ENCODE data around the gene CRACDL.
A peak's percentile ranks its signal among the peaks of the same experiment; 100 is the strongest.

Gene CRACDL

GRCh38 chr2:98926601-98927000 lies 9.4 kb downstream of the CRACDL start:
- DNase-seq (ENCODE audit: low read depth) = no peak

- no peak for DNase-seq (ENCODE audit: low read depth)
These were observed 11.1 kb downstream of the CRACDL start for GRCh38 chr2:98924910-98925309.

GRCh38 chr2:98924038-98924830 lies 11.8 kb downstream of the CRACDL start:
- DNase-seq (ENCODE audit: low read depth) = no peak

- DNase-seq (ENCODE audit: low read depth) = no peak
These were observed 12.6 kb downstream of the CRACDL start for GRCh38 chr2:98923244-98923940.

GRCh38 chr2:98921062-98921461 lies 15.0 kb downstream of the CRACDL start:
- no peak for DNase-seq (ENCODE audit: low read depth)

- DNase-seq (ENCODE audit: low read depth) = peak; percentile 93
These were observed 19.0 kb downstream of the CRACDL start for GRCh38 chr2:98917031-98917471.

GRCh38 chr2:98915751-98916358 lies 20.2 kb downstream of the CRACDL start:
- DNase-seq (ENCODE audit: low read depth) = peak; percentile 43

- no peak for DNase-seq (ENCODE audit: low read depth)
These were observed 21.1 kb downstream of the CRACDL start for GRCh38 chr2:98914713-98915580.

- no peak for DNase-seq (ENCODE audit: low read depth)
These were observed 21.9 kb downstream of the CRACDL start for GRCh38 chr2:98913916-98914712.

- DNase-seq (ENCODE audit: low read depth) = no peak
These were observed 22.8 kb downstream of the CRACDL start for GRCh38 chr2:98912957-98913915.

- DNase-seq (ENCODE audit: low read depth) = peak; percentile 88
These were observed 23.7 kb downstream of the CRACDL start for GRCh38 chr2:98912221-98912851.

GRCh38 chr2:98911376-98912154 lies 24.5 kb downstream of the CRACDL start:
- DNase-seq (ENCODE audit: low read depth) = peak; percentile 39

- DNase-seq (ENCODE audit: low read depth) = no peak
These were observed 25.0 kb downstream of the CRACDL start for GRCh38 chr2:98911126-98911375.

GRCh38 chr2:98910349-98911125 lies 25.5 kb downstream of the CRACDL start:
- DNase-seq (ENCODE audit: low read depth) = no peak

GRCh38 chr2:98909317-98910211 lies 26.5 kb downstream of the CRACDL start:
- peak; percentile 80 for DNase-seq (ENCODE audit: low read depth)

- DNase-seq (ENCODE audit: low read depth) = peak; percentile 37
These were observed 27.1 kb downstream of the CRACDL start for GRCh38 chr2:98908931-98909316.

Data from EH (cell line).